Measurements from ENCODE around the gene PCYT1A.

DNA sequence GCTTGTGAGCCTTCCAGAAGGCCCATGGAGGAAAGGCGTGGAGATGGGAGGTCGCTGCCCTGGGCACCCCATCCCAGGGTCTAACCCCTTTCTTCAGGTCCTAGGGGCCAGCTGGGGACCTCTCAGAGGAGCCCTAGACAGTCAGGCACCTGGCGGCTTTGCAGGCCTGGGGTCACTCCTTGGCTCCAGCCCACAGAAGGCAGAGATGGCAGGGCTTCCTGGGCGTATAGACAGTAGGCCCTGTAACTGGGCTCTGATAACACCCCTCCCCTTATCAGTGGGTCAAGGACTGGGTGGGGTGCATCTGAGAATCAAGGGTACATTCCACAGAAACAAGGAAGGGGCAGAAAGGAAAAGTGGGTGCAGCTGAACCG lies 93.0 kb downstream of the PCYT1A start:
- TF ChIP-seq, protein P1, sequence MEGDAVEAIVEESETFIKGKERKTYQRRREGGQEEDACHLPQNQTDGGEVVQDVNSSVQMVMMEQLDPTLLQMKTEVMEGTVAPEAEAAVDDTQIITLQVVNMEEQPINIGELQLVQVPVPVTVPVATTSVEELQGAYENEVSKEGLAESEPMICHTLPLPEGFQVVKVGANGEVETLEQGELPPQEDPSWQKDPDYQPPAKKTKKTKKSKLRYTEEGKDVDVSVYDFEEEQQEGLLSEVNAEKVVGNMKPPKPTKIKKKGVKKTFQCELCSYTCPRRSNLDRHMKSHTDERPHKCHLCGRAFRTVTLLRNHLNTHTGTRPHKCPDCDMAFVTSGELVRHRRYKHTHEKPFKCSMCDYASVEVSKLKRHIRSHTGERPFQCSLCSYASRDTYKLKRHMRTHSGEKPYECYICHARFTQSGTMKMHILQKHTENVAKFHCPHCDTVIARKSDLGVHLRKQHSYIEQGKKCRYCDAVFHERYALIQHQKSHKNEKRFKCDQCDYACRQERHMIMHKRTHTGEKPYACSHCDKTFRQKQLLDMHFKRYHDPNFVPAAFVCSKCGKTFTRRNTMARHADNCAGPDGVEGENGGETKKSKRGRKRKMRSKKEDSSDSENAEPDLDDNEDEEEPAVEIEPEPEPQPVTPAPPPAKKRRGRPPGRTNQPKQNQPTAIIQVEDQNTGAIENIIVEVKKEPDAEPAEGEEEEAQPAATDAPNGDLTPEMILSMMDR (IDR thresholded peaks at IDR 0.05) = no peak
- no peak for TF ChIP-seq POLR2A (IDR thresholded peaks at IDR 0.05)
